Raji (cell line): ENCODE data around the gene ECM1.

Experiments
- POLR2A ChIP-seq: IDR thresholded peaks from 2 replicates; pipeline ENCODE4 v1.6.1; 2011; ENCODE audit warnings: low read depth, low read length, control low read depth; ENCODE audit not compliant: insufficient read depth

ECM1 gene

DNA sequence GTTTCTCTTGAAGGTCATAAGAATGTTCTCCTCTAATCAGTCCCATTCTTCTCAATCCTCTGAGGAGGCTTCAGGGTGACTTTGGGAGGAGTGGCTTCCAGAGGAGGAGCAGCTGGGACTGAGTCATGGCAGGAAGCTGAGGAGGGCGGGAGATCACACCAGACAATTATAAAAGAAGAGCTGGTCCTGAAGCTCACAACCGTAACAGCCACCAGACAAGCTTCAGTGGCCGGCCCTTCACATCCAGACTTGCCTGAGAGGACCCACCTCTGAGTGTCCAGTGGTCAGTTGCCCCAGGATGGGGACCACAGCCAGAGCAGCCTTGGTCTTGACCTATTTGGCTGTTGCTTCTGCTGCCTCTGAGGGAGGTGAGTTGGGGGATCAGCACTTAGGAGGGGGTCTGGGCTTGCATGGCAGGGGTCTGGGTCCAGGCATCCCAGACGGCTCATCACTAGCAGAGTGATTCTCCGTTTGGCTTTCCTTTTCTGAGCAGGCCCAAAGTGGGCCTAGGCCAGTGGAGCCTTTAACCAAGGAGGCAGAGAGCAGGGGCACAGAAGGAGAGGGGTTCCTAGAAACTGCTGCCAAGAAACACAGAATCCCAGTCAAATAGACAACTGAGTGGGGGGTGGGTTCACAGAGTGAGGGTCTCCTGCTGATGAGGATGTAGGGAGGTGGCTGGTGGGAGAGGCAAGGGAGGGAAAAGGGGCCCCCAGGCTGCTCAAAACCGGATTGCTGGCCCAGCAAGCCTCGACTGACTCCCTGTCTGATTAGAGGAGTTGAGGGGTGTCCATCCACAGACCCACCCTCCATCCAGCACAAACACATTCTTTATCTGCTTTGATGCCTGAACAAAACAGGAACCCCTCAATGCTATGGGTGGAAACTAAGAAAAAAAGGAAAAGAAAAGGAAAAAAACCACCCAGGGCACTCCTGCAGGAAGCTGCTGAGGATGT, at the start of gene ECM1:
Gene ECM1, plus strand, starts transcription at position 198 of the 953 bp plus-strand sequence. Its CDS starts 101 bp downstream, at position 299.
- no peak for TF ChIP-seq POLR2A

DNA sequence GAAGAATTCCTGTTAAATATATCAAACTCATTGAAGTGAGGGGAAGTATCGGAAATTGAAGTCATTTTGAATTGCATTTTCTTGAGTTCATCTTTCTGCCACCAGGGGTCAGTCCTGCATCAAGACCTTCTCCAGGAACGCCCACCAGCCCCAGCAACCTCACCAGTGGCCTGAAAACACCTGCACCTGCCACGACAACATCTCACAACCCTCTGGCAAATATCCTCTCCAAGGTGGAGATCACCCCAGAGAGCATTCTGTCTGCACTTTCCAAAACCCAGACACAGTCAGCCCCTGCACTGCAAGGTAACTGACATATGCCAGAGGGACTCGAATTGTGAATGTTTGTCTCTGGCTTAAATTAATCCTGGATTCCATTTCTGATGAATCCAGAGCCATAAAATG, 43.5 kb upstream of the ECM1 start:
- no peak for TF ChIP-seq POLR2A

DNA sequence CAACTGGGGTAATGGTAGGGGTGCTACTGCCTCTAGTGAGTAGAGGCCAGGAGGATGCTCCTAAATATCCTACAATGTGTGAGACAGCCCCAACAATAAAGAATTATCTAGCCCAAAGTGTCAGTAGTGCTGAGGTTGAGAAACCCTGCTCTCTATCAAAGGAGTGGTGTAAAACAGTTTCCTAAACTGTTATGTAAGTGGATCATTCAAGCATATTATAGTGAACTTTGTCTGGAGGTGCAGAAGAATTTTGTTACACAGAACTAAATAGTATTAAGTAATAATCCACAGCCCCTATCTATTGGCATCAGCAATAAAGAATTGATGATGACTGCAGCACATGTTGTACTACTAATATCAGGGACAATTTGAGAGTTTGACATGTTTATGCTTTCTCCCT, 40.9 kb upstream of the ECM1 start:
- no peak for TF ChIP-seq POLR2A

DNA sequence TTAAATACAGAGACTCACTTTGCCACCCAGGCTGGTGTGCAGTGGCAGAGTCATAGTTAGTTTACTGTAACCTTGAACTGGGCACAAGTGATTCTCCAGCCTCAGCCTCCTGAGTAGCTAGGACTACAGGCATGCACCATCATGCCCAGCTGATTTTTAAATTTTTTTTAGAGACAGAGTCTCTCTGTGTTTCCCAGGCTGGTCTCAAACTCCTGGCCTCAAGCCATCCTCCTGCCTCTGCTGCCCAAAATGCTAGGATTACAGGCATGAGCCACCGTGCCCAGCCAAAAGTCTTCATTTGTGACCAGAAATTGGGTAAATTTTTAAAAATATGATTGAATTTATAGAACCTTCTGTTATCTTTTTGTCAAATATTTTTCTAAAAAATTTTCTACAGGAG, 38.6 kb upstream of the ECM1 start:
- no peak for TF ChIP-seq POLR2A

DNA sequence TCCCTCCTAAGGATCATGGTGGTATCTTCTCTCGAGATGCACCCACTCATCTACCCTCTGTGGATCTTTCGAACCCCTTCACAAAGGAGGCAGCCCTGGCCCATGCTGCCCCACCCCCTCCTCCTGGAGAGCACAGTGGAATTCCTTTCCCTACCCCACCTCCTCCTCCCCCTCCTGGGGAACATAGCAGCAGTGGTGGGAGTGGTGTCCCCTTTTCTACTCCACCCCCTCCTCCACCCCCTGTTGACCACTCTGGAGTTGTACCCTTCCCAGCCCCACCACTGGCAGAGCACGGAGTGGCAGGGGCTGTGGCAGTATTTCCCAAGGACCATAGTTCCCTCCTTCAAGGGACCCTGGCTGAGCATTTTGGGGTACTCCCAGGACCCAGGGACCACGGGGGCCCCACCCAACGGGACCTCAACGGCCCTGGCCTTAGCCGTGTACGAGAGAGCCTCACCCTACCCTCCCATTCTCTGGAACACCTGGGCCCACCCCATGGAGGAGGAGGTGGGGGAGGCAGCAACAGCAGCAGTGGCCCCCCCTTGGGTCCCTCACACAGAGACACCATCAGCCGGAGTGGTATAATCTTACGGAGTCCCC, 35.2 kb upstream of the ECM1 start:
- no peak for TF ChIP-seq POLR2A

DNA sequence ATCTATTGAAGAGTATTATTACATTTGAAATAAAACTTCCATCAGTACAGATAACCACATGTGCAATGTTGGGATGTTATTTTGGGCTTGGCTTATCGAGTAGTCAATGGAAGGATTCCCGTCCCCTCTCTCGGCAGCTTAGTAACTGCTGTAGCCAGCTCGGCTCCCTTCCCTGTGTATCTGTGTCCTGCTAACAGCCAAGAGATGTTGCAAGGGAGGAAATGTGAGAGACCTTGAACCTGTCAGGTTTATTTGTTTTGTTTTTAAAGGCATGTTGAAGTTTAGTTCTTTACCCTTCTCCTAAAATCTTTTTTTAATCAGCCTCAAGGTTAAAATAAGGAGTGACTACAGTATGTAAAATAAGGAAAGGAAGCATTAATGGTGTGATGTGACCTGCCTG, 34.2 kb upstream of the ECM1 start:
- TF ChIP-seq POLR2A, result no peak

DNA sequence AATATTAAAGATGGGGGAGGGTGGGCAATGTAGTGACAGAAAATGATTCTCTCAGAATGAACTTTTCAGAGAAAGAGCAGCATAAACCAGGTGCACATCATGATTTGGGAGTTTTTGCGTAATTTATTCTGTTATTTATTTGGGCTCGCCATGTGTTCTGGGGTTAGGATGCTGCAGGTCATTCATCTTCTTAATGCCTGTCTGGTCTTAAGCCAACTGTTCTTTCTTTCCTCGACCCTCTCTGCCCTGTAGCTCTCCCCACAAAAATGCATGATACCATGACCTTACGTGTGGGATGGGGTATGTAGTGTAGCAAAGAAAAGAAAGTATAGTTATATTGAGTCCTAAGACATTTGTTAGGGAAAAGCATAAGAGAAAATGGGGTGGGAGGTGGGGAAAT, 33.0 kb upstream of the ECM1 start:
- TF ChIP-seq POLR2A, result no peak

DNA sequence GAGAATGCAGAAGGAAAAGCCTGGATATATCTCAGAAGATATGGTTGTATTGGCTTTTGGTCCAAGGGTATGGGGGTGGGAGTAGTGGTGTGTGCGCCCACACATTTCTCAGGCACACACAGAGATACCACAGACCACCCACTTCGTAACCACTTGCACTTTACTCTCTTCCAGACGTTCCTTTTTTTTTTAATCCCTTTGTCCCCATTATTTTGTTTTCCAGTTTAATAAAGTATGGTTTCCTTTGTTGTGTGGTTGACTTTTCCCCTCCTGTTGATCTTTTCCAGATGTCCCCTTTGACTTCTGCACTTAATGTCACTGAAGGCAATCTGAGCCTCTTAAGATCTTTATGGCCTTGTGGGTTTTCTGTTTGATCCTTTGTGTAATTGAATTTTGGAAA, 31.2 kb upstream of the ECM1 start:
- no peak for TF ChIP-seq POLR2A

DNA sequence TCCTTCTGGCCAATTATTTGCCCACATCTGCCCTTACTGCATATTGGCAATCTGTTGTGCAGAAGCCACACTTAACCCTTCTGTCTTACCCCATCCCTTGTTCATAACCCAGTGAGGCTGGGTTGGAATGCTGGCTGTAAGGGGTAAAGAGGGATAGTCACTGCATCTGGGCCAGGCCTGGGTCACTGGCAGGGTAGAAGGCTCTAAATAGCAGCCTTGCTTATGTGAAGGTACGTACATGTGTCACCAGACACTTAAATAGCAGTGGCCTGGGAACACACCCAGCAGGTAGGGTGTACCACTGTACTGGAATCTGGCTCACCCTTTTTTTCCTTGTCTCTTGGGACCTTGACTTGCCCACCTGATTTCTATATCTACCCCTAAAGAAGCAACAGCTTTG, 30.6 kb upstream of the ECM1 start:
- TF ChIP-seq POLR2A, result no peak

DNA sequence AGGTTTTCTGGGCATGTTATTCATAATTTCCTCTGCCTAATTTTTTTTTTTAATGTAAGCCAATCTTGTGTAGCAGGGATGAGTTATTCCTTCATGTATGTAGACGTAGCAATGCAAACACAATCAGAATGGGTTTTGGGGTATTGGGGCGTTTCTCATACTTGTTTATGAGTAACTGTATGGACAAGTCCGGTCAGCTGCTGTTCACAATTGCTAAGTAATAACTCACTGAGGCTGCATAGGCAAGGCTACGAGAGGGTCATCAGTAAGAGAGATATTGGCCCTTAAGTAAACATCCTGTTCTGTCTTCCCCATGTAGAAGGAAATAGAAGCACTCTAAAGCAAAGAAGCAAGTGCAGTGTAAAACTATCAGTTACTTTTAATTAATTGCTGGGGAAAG, 30.2 kb upstream of the ECM1 start:
- no peak for TF ChIP-seq POLR2A

DNA sequence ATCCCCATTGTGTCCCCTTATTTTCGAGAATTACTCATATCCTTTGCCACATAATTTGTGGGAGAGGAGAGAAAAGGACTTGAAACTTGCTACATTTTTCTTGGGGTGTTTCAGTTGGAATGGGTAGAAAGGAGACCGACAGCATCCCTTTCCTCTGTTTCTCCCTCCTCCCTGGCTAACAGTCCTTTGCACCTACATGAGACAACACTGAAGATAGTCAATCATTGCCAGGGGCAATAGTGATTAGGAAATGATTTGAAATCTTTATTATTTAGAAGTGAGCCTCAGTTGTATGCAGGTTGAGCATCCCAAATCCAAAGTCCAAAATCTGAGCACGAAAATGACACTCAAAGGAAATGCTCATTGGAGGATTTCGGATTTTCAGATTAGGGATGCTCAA, 28.5 kb upstream of the ECM1 start:
- TF ChIP-seq POLR2A, result no peak

DNA sequence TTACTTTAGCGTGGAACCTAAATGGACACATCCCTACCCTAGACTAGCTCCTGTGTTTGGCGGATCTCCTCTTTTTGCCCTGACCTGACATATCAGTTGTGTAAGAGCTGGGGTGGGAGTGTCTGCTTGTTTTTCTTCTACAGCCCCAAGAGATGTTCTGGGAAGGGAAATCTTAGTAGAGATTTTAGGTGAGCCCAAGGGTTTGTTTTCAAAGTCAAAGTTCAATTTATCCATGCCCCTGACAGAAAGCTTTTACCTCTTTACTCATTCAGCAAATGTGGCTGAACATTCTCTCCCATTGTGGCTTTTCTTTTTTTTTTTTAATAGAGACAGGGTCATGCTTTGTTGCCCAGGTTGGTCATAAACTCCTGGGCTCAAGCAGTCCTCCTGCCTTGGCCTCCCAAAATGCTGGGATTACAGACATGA, 28.0 kb upstream of the ECM1 start:
- TF ChIP-seq POLR2A, result no peak

DNA sequence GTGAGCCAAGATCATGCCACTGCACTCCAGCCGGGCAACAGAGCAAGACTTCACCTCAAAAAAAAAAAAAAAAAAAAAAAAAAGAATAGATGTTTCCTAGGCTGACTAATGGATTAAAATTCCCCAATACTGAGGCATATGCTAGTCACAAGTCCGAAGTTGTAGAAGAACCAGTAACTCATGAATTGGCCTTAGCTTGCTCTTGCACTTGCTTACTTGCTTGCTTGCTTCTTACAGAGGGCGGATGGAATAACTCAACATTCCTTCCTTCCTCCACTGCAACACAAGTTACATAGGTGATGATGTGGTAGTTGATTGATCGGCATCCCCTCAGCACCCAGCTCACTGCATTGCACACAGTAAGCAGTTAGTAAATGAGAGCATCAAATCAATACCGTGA, 23.5 kb upstream of the ECM1 start:
- no peak for TF ChIP-seq POLR2A

DNA sequence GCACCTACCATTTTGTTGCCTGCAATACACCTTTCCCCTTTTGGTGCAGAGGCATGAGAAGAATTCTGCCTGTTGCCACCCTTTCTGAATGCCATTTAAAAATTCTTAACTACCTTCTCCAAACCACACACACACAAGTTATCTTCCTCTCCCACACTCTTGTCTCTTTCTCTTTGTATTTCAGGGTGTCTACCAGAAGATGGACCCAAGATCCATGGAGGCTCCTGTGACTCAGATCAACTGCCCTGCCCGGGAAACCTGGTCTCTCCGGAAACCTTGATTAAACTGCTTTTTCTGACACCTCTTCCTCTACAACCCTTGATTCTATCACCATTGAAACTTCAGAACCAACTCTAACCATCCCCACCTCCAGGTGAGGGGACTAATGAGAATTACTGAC, 23.0 kb upstream of the ECM1 start:
- no peak for TF ChIP-seq POLR2A

DNA sequence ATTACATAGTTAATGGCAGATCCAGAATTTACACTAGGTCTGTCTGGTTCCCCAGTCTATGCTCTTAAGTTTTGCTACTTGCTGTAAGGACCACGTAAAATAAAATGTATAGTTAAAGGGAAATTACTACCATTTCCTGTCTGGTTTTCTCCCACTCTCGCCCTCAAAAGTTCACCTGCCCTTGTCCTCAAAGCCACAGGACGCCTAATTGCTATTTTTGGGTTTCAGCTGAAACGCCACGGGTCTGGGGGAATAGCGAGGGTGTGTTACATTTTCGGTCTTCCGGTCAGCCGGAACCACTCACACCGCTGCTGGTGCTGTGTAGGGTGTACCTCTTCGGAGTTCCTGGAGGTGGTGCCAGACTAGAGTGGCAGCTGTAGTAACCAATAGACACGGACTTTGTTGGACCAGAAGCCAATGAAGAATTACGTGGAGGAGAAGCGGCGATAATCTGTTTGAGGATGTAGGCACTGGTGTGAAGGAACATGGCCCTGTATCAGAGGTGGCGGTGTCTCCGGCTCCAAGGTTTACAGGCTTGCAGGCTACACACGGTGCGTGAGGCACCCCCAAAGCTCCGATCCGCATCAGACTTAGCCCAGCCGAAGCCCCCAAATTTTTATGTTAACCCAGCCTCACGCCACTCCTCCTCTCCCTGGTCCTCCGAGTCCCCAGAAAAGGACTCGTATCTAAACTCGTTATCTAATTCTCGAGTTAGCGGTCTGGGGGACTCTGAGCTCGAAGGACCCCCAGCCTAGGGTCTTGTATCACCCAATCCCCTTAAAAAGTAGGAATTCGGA, 20.7 kb upstream of the ECM1 start, which contains the start of gene TARS2:
Gene TARS2, plus strand, starts transcription at position 454 of the 797 bp plus-strand sequence. Its CDS starts 32 bp downstream, at position 486.
- peak; percentile 97 for TF ChIP-seq POLR2A
